Cerebellar cortex (tissue), 1 donor: ENCODE measurements around the gene DDI2.
A peak's percentile ranks its signal among the peaks of the same experiment; 100 is the strongest.

Experiments used
- DNase-seq: peaks from one replicate; pipeline ENCODE4 v3.0.0-alpha.2; 2015; ENCODE audit warnings: low spot score

The DDI2 gene

DNA sequence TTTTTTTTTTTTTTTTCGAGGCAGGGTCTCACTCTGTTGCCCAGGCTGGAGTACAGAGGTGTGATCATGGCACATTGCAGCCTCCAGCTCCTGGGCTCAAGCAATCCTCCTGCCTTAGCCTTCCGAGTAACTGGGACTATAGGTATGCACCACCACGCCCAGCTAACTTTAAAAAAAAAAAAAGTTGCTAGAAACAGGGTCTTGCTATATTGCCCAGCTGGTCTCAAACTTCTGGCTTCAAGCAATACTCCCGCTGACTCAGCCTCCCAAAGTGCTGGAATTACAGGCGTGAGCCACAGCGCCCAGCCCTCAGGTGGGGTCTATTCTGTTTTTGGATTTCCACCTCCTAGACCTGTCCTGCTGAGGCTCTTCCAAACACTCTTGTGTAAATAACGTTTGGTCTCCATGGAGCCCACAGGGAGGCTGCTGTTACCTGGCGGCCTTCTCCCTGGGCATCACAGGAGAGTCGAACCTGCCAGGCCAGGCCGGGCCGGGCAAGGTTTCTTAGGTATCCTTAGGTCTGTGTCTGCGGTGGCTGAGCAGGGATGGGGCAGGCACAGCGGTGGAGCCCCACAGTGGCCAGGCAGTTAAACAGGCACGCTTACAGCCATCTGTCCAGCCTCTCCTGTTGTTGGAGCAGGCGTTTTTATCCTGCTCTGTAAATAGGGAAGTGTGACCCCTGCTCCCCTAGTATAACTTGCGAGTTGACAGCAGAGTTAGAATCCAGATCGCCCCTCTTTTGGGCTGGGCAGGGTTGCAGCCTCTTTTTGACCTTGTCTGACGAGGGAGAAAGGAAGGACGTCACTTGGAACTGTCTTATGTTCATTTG, 85.7 kb downstream of the DDI2 start:
- peak; percentile 37 for DNase-seq

DNA sequence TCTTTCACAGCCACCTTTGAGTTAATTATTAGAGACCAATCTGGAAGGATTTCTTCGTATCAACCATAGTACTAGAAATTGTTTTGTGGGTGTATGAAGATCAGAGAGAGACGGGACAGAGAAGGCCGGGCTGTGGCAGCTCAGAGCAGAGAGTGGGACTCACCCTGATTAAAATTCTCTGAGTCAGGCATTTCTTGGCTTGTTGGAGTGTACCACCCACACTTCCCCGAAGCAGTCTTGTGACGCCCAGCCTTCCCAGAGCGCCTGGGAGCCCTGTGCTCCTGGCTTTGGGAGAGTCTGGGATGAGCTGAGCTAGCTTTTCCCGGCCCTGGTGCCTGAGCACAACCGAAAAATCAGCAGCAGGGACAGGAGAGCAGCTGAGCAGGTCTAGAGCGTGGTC, 86.3 kb downstream of the DDI2 start:
- peak; percentile 53 for DNase-seq

DNA sequence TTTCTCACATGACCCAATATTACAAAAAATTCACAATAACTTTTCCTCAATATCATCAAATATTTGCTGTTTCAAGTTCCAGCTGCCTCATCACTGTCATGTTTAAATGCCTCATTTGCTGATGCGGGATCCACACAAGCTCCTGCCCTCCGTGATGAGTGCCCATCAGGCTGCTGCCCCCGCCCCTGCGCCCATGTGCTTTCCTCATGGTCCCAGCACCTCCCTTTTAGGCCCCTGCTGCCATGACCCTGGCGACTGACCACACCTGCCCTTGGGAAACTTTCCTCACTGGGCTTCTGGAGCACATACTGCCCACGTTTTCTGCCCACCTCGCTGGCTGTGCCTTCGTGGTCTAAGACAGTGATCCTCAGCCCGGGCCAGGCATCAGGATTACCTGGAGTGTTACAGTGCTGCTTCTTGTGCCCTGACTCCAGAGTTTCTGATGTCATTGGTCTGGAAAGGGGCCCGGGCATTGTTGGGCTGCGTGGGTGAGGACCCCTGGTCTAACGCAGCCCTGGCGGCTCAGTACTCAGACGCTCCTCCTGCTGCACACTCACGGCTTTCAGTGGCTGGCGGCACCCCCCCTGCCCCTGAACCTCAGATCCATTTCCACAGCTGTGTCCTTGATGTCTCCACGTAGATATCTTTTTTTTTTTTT, 87.4 kb downstream of the DDI2 start:
- no peak for DNase-seq

DNA sequence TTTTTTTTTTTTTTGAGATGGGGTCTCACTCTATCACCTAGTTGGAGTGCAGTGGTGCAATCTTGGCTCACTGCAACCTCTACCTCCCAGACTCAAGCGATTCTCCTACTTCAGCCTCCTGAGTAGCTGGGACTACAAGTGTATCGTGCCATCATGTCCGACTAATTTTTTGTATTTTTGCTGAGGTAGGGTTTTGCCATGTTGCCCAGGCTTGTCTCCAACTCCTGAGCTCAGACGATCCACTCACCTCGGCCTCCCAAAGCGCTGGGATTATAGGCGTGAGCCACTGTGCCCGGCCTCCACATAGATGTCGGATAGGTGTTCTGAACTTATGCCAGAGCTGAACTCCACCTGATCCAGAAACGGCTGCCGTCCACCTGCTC, 87.9 kb downstream of the DDI2 start:
- peak; percentile 44 for DNase-seq

DNA sequence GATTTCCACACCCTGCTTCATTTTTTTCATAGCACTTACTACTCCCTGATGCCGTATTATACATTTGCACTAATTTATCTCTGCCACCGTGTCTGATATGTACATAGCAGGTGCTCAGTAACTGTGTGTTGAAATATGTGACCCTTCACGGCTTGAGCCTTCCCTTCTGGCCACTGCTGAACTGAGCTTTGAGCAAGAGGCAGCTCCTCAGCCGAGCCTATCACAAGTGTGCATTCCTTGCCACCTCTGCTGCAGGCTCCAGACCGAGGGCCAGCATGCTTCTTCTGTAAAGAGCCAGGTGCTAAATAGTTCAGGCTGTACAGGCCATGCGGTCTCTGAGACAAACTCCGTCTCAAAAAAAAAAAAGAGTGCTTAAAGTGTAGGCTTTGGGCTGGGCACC, 89.5 kb downstream of the DDI2 start:
- no peak for DNase-seq

DNA sequence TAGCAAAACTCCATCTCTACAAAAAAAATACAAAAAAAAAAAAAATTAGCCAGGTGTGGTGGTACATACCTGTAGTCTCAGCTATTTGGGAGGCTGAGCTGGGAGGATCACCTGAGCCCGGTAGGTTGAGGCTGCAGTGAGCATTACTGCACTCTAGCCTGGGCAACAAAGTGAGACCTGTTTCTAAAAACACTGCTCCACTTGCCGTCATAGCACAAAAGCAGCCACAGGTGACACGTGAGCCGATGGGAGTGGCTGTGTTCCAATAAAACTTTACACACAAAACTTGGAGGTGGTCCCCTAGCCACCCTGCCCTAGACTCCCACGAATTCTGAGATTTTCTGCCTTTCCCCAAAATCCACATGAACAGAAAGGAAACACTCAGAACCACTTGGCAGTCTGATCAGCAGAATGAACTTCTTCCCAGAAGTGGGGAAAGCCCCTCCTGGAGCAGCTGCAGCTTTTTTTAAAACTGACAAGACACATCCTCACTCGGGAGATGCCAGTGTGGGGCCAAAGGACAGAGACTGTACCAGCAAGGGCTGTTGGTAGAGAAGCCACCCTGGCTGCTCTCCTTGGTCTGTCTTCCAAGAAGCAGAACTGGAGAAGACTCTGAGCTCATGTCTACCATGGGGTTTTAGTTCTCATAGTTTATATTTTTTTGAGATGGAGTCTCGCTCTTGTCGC, 90.1 kb downstream of the DDI2 start:
- no peak for DNase-seq

DNA sequence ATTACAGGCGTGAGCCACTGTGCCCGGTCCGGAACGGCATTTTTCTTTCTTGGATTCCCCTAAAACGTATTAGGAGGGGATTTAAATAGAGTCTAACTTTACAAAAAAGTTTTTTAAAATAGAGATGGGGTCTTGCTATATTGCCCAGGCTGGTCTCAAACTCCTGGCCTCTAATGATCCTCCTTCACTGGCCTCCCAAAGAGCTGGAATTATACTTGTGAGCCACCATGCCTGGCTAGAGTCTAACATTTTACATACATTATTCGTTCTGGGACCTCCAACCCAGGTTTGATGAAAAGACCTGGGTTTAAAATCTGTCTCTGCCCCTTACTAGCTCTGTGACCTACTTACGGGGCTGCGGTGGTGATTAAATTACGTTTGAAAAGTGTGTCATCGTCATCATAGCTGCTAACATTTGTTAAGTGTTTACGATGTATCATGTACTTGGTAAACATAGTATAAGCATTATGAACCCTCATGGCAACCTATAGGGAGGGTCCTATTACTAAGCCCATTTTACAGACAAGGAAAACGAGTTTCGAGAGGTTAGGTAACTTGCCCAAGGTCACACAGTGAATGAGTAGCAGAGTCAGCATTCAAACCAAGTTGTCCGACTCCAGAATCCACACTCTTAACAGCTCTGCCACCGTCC, 91.4 kb downstream of the DDI2 start:
- no peak for DNase-seq

DNA sequence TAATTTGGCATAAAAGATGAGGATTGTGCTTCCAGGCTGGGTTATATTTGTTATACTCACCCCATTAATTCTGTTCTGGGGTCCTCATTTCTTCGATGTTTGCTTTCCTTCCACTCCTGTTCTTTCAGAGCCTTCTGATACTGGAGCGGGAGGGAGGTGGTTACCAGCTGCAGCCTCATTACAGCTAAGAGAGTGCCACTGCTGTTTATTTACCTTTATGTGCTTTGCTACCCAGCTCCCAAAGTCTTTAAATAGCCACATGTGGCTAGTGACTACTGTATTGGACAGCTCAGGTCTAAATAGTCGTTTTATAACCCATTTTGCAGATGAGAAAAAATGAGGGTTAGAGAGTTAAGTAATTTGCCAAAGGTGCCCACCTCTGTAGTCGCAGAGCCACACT, 92.0 kb downstream of the DDI2 start:
- DNase-seq = no peak

DNA sequence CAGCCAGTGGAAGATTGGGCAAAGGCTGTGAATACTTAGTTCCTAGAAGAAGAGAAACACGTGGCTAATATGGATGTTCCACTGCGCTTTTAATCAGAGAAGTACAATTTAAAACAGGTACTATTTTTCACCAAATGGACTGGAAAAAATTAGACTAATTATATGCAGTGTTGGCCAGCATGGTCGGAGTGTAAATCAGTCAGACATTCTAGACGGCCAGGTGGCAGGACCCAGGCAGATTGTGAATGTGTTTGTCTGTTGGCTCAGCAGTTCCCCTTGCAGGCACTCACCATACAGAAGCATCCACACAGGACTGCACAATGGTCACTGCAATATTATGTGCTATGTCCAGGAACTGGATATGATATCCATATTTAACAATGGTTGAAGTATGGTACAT, 94.9 kb downstream of the DDI2 start:
- DNase-seq = peak; percentile 70

DNA sequence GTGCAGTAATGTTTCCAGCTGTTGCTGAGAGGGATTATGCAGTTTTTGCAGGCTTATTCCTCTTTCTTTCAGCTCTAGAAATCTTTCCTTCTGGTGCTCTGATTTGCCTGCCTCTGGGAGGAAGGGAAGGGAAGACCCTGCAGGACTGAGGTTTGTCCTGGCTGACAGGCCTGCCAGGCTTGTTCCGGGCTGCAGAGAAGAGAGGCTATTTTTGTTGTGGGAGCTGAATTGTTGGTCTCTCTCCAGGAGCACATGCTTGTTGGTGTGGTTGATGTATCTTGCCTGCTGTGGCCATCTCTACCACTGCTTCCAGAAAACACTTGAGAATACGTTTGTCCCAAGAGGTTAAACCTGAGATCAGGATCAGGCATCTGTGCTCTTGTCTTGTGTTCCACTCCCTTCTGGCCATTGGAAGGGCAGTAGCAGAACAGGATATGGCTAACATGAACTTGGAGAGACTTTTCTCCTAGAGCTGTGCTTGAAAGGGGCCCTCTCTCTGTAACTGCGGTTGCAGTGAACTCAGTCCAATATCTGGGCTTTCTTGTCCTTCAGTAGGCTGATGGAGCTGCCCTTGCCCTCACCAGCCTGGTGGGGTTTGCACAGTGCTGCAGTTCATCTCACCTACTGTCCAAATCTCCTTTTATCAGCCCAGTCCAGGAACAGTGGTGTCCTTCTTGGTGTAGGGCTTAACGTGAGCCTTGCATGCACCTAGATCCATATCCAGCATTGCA, 97.3 kb downstream of the DDI2 start:
- peak; percentile 81 for DNase-seq

DNA sequence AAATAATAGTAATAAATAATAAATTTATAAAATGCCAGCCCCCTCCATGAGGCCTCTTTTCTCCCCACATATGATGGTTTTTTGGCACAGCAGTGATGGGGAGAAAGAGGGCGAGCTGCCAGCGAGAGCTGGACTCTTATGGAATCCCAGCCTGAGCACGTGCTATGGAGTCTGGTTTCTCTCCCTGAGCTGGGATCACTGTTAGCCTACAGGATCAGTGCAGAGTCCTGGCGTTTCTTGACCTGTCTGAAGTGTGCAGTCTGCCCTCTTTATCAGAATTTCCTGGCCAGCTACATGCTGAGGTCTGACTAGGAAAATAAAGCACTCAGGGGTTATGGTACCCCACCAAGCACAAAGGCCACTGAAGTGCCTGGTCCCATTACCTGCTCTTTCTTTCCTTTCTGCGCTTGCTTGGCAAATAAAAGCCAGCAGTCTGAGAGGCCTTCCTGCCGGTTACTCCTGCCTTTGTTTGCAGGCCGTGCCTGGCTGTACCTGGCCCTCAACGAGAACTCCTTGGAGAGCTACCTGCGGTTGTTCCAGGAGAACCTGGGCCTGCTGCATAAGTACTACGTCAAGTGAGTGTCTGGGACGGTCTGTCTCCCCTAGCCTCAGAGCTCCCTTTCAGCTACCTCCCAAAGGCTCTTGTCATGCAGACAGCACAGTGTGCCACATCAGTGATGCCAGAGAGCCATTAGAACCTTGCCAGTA, 100.3 kb downstream of the DDI2 start:
- DNase-seq = no peak

DNA sequence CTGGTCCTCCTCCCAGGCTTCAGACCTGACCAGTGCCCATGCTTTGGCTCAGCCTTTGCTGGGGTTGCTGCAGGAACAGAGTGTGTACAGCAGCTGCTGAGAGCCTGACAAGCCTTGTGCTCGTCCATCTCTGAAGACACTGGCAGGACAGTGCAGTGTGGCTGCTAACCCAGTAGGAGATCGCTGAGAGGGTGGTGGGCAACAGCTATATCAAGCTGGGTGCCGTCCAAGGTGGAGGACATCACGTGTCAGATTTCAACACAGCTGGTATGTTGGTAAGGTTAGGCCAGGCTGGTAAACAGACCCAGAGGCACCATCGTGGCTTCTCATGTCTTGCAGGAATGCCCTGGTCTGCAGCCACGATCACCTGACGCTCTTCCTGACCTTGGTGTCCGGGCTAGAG, 100.9 kb downstream of the DDI2 start:
- DNase-seq = no peak
